ENCODE measurements around the gene AFDN. TPM values are rescaled to one million over a fixed set of nuclear protein-coding genes. Genes with fewer than 3 reads are reported as not detected.

The AFDN gene
- total RNA-seq, 4 donors from 2014 or later, result 134 to 179 (median 144) TPM

DNA sequence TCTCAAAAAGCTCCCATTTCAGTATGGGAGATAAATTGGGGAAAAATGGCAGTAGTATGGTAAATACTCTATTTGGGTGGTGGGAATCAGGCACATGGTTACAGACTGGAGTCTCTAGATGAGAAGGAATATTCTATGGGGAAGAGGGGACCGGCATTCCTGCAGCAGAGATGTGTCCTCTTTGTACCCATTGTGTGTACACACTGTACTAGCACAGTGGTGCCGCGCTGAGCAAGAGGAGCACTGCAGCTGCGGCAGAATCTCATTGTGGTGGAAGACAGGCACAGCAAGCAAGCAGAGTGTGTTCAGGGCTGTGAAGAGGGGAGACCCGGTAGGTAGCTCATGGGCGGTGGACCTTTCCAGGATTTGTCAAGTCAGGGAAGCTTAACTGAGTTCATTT is 13.0 kb downstream of the AFDN start:
- DNase-seq (ENCODE audit: low spot score in 2 of 2), result no peak
- TF ChIP-seq, protein P1, sequence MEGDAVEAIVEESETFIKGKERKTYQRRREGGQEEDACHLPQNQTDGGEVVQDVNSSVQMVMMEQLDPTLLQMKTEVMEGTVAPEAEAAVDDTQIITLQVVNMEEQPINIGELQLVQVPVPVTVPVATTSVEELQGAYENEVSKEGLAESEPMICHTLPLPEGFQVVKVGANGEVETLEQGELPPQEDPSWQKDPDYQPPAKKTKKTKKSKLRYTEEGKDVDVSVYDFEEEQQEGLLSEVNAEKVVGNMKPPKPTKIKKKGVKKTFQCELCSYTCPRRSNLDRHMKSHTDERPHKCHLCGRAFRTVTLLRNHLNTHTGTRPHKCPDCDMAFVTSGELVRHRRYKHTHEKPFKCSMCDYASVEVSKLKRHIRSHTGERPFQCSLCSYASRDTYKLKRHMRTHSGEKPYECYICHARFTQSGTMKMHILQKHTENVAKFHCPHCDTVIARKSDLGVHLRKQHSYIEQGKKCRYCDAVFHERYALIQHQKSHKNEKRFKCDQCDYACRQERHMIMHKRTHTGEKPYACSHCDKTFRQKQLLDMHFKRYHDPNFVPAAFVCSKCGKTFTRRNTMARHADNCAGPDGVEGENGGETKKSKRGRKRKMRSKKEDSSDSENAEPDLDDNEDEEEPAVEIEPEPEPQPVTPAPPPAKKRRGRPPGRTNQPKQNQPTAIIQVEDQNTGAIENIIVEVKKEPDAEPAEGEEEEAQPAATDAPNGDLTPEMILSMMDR (IDR thresholded peaks at IDR 0.05), result no peak
- TF ChIP-seq POLR2A (IDR thresholded peaks at IDR 0.05) (no peak), EP300 (IDR thresholded peaks at IDR 0.05) (no peak)
- 71 to 75% methylated on average over 6 of the region's 6 CpGs for WGBS, 2 donors
- H3K27me3 ChIP-seq, result no peaks in the 10 kb centered on the region
- no peak overlapping the region for H3K27ac ChIP-seq
- H3K4me1 ChIP-seq, result peaks cover 0 to 14% (median 2%) of the 10 kb centered on the region in 4 donors
- H3K4me3 ChIP-seq, result no peak overlapping the region
- H3K9me3 ChIP-seq, result no peaks in the 10 kb centered on the region
- no peaks in the 10 kb centered on the region for H3K36me3 ChIP-seq

DNA sequence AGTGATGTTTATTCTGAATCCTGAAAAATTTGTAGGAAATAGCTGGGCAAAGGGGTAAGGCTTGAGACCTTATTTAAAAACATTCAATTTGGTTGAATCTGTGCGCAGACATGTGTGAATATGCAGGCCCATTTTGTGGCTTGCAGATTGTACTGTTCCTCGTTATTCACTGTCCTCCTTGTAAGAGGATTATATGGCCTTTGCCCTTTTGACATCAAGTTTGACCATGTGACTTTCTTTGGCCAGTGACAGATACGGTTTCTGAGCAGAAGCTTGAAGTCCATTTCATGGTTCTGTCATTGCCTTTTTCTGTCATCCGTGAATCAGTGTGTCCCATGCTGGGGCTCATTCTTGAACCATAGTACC is 13.4 kb downstream of the AFDN start:
- H3K4me3 ChIP-seq, result no peak overlapping the region
- no peaks in the 10 kb centered on the region for H3K9me3 ChIP-seq
- no peak for TF ChIP-seq POLR2A (IDR thresholded peaks at IDR 0.05)
- H3K27ac ChIP-seq, result no peak overlapping the region
- peaks cover 0 to 14% (median 2%) of the 10 kb centered on the region in 4 donors for H3K4me1 ChIP-seq
- no peaks in the 10 kb centered on the region for H3K27me3 ChIP-seq
- DNase-seq (ENCODE audit: low spot score in 2 of 2), result no peak
- H3K36me3 ChIP-seq, result no peaks in the 10 kb centered on the region
- 83 to 91% methylated on average over 4 of the region's 4 CpGs for WGBS, 2 donors

DNA sequence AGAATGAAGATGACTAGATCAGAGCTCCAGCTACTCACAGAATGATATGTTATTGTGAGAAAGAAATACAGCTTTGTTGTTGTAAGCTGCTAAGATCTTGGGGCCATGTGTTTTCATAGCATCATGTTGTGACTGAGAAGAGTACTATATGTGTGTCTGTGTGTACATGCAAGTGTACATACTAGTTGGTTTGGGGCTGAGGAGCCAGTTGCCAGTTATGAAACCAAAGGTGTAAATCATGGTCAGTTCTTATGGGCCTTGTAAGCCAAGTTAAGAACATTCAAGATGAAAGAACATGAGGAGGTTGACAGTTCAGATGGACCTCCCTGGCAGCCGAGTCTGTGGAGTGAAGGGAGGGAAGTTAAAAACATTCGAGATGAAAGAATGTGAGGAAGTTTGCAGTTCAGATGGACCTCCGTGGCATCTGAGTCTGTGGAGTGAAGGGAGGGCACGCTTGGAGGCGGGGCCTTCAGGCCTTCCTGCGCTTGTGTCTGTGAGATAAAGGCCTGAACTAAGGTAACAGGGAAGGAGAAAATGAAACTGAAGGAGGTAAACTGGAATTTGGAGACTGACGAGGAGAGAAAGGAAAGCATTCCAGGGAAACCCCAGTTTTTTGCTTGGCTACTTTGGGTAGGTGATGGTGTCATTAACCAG is 13.9 kb downstream of the AFDN start:
- H3K27ac ChIP-seq, result no peak overlapping the region
- no peaks in the 10 kb centered on the region for H3K9me3 ChIP-seq
- H3K4me1 ChIP-seq, result peaks cover 0 to 14% (median 2%) of the 10 kb centered on the region in 4 donors
- TF ChIP-seq POLR2A (IDR thresholded peaks at IDR 0.05), result no peak
- no peak for TF ChIP-seq EP300 (IDR thresholded peaks at IDR 0.05)
- TF ChIP-seq, protein P1 (IDR thresholded peaks at IDR 0.05), result no peak
- H3K4me3 ChIP-seq, result no peak overlapping the region
- no peak for DNase-seq (ENCODE audit: low spot score in 2 of 2)
- no peaks in the 10 kb centered on the region for H3K27me3 ChIP-seq
- WGBS, 2 donors, result 67 to 71% methylated on average over 7 of the region's 7 CpGs
- H3K36me3 ChIP-seq, result no peaks in the 10 kb centered on the region

DNA sequence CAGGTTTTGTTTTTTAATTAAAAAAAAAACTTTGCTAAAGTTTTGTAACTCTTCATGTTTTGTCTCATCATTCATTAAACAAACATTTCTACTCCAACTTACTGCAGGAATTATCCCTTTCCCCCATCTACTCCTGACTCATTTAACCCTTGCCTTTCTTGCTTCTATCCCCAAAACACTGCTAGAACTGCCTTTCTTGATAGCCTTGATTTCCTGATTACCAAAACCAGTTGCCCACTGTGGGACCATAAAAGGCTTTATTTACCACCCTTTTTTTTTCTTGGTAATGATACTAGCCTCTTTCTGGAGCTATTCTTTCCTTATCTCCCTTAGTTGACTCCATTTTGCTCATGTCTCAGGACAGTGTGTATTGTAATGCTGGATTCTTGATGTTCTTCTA is 15.3 kb downstream of the AFDN start:
- Histone ChIP-seq H3K27ac (no peak overlapping the region), H3K36me3 (no peaks in the 10 kb centered on the region), H3K9me3 (no peaks in the 10 kb centered on the region), H3K4me3 (no peak overlapping the region), H3K27me3 (no peaks in the 10 kb centered on the region), H3K4me1 (peaks cover 0 to 17% (median 2%) of the 10 kb centered on the region in 4 donors)
- DNase-seq (ENCODE audit: low spot score in 2 of 2), result no peak
- TF ChIP-seq, protein P1 (IDR thresholded peaks at IDR 0.05), result no peak
- TF ChIP-seq EP300 (IDR thresholded peaks at IDR 0.05), result no peak
- no peak for TF ChIP-seq POLR2A (IDR thresholded peaks at IDR 0.05)

DNA sequence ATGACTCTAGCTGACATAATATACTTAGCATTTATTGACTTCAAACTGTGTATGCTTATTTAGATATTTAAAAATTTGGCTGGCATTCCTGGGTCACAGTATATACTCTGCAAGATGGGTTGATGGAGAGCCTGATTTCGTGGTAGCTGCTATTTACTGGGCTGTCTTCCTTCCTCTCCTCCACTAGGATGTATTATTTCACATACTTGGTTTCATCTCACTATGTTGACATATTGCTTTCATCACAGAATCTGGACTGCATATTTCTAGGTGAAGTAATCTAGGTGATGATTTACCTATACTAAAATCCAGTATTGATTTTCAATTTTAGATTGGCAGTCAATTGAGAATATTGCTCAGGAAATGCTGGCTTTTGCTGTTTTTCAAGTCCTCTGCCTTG is 15.7 kb downstream of the AFDN start:
- H3K27ac ChIP-seq, result no peak overlapping the region
- 72 to 76% methylated on average over 1 of the region's 1 CpG for WGBS, 2 donors
- TF ChIP-seq EP300 (IDR thresholded peaks at IDR 0.05), result no peak
- TF ChIP-seq POLR2A (IDR thresholded peaks at IDR 0.05), result no peak
- TF ChIP-seq, protein P1 (IDR thresholded peaks at IDR 0.05), result no peak
- no peaks in the 10 kb centered on the region for H3K36me3 ChIP-seq
- no peak for DNase-seq (ENCODE audit: low spot score in 2 of 2)
- H3K4me3 ChIP-seq, result no peak overlapping the region
- H3K4me1 ChIP-seq, result peaks cover 0 to 18% (median 2%) of the 10 kb centered on the region in 4 donors
- H3K27me3 ChIP-seq, result no peaks in the 10 kb centered on the region
- no peaks in the 10 kb centered on the region for H3K9me3 ChIP-seq
